Caco-2 (cell line): Measurements from ENCODE around the gene PAPSS1. TPM values are rescaled to one million over a fixed set of nuclear protein-coding genes. Genes with fewer than 3 reads are reported as not detected.

Experiments used
- BruUV-seq: library from RNA; stranded (reverse); fragments of 400-500 nt; replicated peaks from 2 replicates; lab custom pipeline; 2021; lab: Mats Ljungman, UMichigan
- CTCF ChIA-PET: fragments of 300-600 bp; sonication (Branson Sonifier 250); formaldehyde crosslinking; loops from one replicate; lab custom pipeline; 2022; ENCODE audit warnings: antibody characterized with exemption; lab: Charles Lee
- POLR2A ChIA-PET: fragments of 300-600 bp; sonication (Branson Sonifier 250); formaldehyde crosslinking; loops from one replicate; lab custom pipeline; 2022; ENCODE audit warnings: antibody characterized with exemption; lab: Charles Lee
- DNase-seq, 2 experiments: peaks; one replicate each; pipeline versions ENCODE4 v3.0.0 to v3.0.0-alpha.2; 2020 to 2022
- H3K27me3 ChIP-seq: replicated peaks from 2 replicates; pipeline ENCODE4 v1.6.0; 2011; ENCODE audit warnings: low read length; ENCODE audit not compliant: control insufficient read depth, insufficient read depth
- H3K36me3 ChIP-seq: 2 replicates; pipeline ENCODE4 v1.5.1; 2011; ENCODE audit warnings: low read length; ENCODE audit not compliant: control insufficient read depth, insufficient read depth
- H3K4me1 ChIP-seq: fragments of 250-450 bp; sonication (Bioruptor Pico); 2 replicates; pipeline ENCODE4 v1.5.1; 2020; ENCODE audit warnings: mild to moderate bottlenecking
- H3K4me3 ChIP-seq: 2 replicates; pipeline ENCODE4 v1.5.1; 2011; ENCODE audit warnings: low read depth, mild to moderate bottlenecking, control low read depth, low read length
- H3K9me3 ChIP-seq: fragments of 250-450 bp; sonication (Bioruptor Pico); 2 replicates; pipeline ENCODE4 v1.5.1; 2020; ENCODE audit warnings: mild to moderate bottlenecking, moderate library complexity
- H3K27ac Mint-ChIP-seq: one replicate; pipeline ENCODE4 v1.8.0; 2022; ENCODE audit warnings: mixed read lengths; ENCODE audit not compliant: unreplicated experiment
- H3K27me3 Mint-ChIP-seq: one replicate; pipeline ENCODE4 v1.8.0; 2022; ENCODE audit warnings: mixed read lengths; ENCODE audit not compliant: insufficient read depth, unreplicated experiment
- H3K36me3 Mint-ChIP-seq: one replicate; pipeline ENCODE4 v1.8.0; 2022; ENCODE audit warnings: mild to moderate bottlenecking, mixed read lengths; ENCODE audit not compliant: insufficient read depth, unreplicated experiment
- H3K4me1 Mint-ChIP-seq: one replicate; pipeline ENCODE4 v1.8.0; 2022; ENCODE audit warnings: low read depth, mixed read lengths; ENCODE audit not compliant: unreplicated experiment
- H3K4me3 Mint-ChIP-seq: one replicate; pipeline ENCODE4 v1.8.0; 2022; ENCODE audit warnings: mild to moderate bottlenecking, moderate library complexity, mixed read lengths; ENCODE audit not compliant: unreplicated experiment
- H3K9me3 Mint-ChIP-seq: one replicate; pipeline ENCODE4 v1.8.0; 2022; ENCODE audit warnings: mixed read lengths; ENCODE audit not compliant: unreplicated experiment
- intact Hi-C: fragments of 100-400 bp; cut with micrococcal nuclease; formaldehyde crosslinking; loops from one replicate; pipeline ENCODE4 v1.10.0; 2022; ENCODE audit not compliant: unreplicated experiment
- total RNA-seq: library from RNA; stranded (reverse); gene quantifications from 2 replicates; pipeline ENCODE4 v1.2.3, GENCODE V29; 2022
- TF ChIP-seq, protein P1 (sequence below), 2 experiments: fragments of 200-600 bp in 1 of 2; IDR thresholded peaks; 1 replicate in 1 of 2; 2 replicates in 1 of 2; pipeline versions ENCODE4 v1.5.1 to v1.8.0; 2011 to 2022; ENCODE audit warnings: antibody characterized with exemption in 1 of 2, control low read depth in 1 of 2, inconsistent platforms in 1 of 2, low read depth in 1 of 2, low read length in 1 of 2, mild to moderate bottlenecking in 1 of 2, moderate library complexity in 1 of 2; ENCODE audit not compliant: insufficient read depth in 1 of 2, severe bottlenecking in 1 of 2, unreplicated experiment in 1 of 2

Gene PAPSS1
- total RNA-seq, 1 experiment from 2014 or later: 66.1 TPM

DNA sequence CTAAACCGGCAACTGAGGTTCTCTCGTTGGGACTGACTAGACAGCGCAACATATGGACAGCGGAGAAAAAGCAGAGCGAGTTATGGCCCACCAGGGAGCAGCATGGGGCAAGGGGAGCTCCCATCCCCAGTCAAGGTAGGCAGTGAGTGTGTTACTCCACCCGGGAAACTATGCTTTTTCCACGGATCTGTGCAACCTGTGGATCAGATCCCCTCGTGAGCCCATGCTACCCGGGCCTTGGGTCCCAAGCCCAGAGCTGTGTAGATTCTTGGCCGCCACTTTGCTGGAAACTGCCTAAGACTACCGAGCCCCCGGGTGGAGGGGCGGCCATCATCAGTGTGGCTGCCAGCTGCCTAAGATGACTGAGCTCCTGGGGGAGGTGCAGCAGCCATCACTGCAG, 140.9 kb downstream of the PAPSS1 start:
- peak in 1 of 2 experiments; percentile 11 for DNase-seq
- H3K4me3 Mint-ChIP-seq: no peak overlapping the region
- Histone ChIP-seq H3K27me3 (no peaks in the 10 kb centered on the region), H3K9me3 (no peaks in the 10 kb centered on the region), H3K4me3 (no peak overlapping the region), H3K36me3 (no peaks in the 10 kb centered on the region), H3K4me1 (no peaks in the 10 kb centered on the region)
- intact Hi-C loops: no loop called here
- no peak overlapping the region for H3K27ac Mint-ChIP-seq
- H3K9me3 Mint-ChIP-seq: no peaks in the 10 kb centered on the region
- POLR2A ChIA-PET: no interaction called here
- TF ChIP-seq, protein P1, sequence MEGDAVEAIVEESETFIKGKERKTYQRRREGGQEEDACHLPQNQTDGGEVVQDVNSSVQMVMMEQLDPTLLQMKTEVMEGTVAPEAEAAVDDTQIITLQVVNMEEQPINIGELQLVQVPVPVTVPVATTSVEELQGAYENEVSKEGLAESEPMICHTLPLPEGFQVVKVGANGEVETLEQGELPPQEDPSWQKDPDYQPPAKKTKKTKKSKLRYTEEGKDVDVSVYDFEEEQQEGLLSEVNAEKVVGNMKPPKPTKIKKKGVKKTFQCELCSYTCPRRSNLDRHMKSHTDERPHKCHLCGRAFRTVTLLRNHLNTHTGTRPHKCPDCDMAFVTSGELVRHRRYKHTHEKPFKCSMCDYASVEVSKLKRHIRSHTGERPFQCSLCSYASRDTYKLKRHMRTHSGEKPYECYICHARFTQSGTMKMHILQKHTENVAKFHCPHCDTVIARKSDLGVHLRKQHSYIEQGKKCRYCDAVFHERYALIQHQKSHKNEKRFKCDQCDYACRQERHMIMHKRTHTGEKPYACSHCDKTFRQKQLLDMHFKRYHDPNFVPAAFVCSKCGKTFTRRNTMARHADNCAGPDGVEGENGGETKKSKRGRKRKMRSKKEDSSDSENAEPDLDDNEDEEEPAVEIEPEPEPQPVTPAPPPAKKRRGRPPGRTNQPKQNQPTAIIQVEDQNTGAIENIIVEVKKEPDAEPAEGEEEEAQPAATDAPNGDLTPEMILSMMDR (IDR thresholded peaks at IDR 0.05; ENCODE audit: insufficient read depth in 1 of 2, low read depth in 1 of 2, low read length in 1 of 2, severe bottlenecking in 1 of 2, unreplicated experiment in 1 of 2): no peak
- no TSS peak for BruUV-seq
- H3K36me3 Mint-ChIP-seq: no peaks in the 10 kb centered on the region
- no peaks in the 10 kb centered on the region for H3K4me1 Mint-ChIP-seq
- CTCF ChIA-PET: no interaction called here
- H3K27me3 Mint-ChIP-seq: no peaks in the 10 kb centered on the region

DNA sequence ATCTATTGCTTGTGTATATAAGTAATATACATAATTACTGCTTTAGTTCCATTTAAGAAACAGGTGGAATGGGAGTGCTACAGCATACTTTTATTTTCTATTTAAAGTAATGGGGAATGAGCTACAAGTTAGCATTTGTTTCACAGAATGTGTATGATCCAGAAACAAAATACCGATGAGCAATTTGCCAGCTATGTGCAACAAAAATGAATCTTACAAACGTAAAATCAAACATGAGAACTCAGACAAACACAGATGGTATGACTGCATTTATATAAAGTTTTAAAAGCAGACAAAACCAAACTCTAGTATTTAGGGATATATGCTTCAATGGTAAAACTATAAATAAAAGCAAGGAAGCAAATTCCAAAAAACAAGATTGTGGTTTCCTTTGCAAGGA, 141.7 kb downstream of the PAPSS1 start:
- intact Hi-C loops: no loop called here
- Histone ChIP-seq H3K4me1 (no peaks in the 10 kb centered on the region), H3K9me3 (no peaks in the 10 kb centered on the region), H3K27me3 (no peaks in the 10 kb centered on the region), H3K36me3 (no peaks in the 10 kb centered on the region), H3K4me3 (no peak overlapping the region)
- BruUV-seq: no TSS peak
- Mint-ChIP-seq H3K27ac (no peak overlapping the region), H3K4me1 (no peaks in the 10 kb centered on the region), H3K36me3 (no peaks in the 10 kb centered on the region), H3K27me3 (no peaks in the 10 kb centered on the region), H3K4me3 (no peak overlapping the region), H3K9me3 (no peaks in the 10 kb centered on the region)
- ChIA-PET CTCF (no interaction called here), POLR2A (no interaction called here)
- DNase-seq: no peak
- TF ChIP-seq, protein P1 (IDR thresholded peaks at IDR 0.05; ENCODE audit: insufficient read depth in 1 of 2, low read depth in 1 of 2, low read length in 1 of 2, severe bottlenecking in 1 of 2, unreplicated experiment in 1 of 2): no peak

DNA sequence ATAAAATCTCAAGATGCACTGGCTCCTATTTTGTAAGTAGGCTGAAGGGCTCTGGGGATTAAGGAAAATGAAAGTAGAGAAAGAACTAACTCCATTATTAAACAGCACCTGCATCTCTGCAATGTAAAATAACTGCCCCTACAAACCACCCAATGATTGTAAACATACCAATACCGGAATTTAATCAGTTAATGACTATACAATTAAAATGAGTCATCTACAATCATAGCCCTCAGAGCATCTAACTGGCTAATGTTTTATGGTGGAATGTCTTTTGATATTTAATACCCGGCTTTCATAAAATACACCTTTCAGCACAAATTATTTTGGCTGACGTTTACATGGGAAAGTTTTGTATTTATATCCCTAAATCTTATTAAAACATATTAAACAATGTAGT, 142.3 kb downstream of the PAPSS1 start:
- intact Hi-C loops: no loop called here
- no peaks in the 10 kb centered on the region for H3K4me1 Mint-ChIP-seq
- no peak overlapping the region for H3K27ac Mint-ChIP-seq
- ChIA-PET CTCF (no interaction called here), POLR2A (no interaction called here)
- H3K4me1 ChIP-seq: no peaks in the 10 kb centered on the region
- no peaks in the 10 kb centered on the region for H3K27me3 Mint-ChIP-seq
- H3K4me3 Mint-ChIP-seq: no peak overlapping the region
- BruUV-seq: no TSS peak
- H3K9me3 ChIP-seq: no peaks in the 10 kb centered on the region
- no peaks in the 10 kb centered on the region for H3K9me3 Mint-ChIP-seq
- DNase-seq: no peak
- TF ChIP-seq, protein P1 (IDR thresholded peaks at IDR 0.05; ENCODE audit: insufficient read depth in 1 of 2, low read depth in 1 of 2, low read length in 1 of 2, severe bottlenecking in 1 of 2, unreplicated experiment in 1 of 2): no peak
- H3K27me3 ChIP-seq: no peaks in the 10 kb centered on the region
- no peaks in the 10 kb centered on the region for H3K36me3 Mint-ChIP-seq
- H3K36me3 ChIP-seq: no peaks in the 10 kb centered on the region
- H3K4me3 ChIP-seq: no peak overlapping the region
